Activated T-helper 2 cell treated with anti-CD3 and anti-CD28 coated beads, Interferon-gamma antibody, Interleukin-2, Interleukin-4, amounts not matched to agents 10 μg/mL and 5 μg/mL and 100 μg/mL, durations not matched to agents 14 hours and 24 hours and 36 hours (primary cell): ENCODE measurements around the gene ZNF274. TPM values are rescaled to one million over a fixed set of nuclear protein-coding genes. Genes with fewer than 3 reads are reported as not detected.

Experiments
- DNase-seq: peaks from one replicate; pipeline ENCODE4 v3.0.0; 2021; ENCODE audit warnings: low spot score
- H3K27ac Mint-ChIP-seq: one replicate; pipeline ENCODE4 v1.8.0; 2021; ENCODE audit warnings: mixed read lengths
- H3K27me3 Mint-ChIP-seq: one replicate; pipeline ENCODE4 v1.8.0; 2021; ENCODE audit warnings: low read depth, mixed read lengths
- H3K36me3 Mint-ChIP-seq: one replicate; pipeline ENCODE4 v1.8.0; 2021; ENCODE audit warnings: low read depth, mixed read lengths
- H3K4me1 Mint-ChIP-seq: one replicate; pipeline ENCODE4 v1.8.0; 2021; ENCODE audit warnings: low read depth, mixed read lengths
- H3K4me3 Mint-ChIP-seq: one replicate; pipeline ENCODE4 v1.8.0; 2021; ENCODE audit warnings: low read depth, mild to moderate bottlenecking, moderate library complexity, mixed read lengths
- H3K9me3 Mint-ChIP-seq: one replicate; pipeline ENCODE4 v1.8.0; 2021; ENCODE audit warnings: mixed read lengths
- intact Hi-C: fragments of 100-400 bp; cut with micrococcal nuclease; formaldehyde crosslinking; loops from one replicate; pipeline ENCODE4 v1.15.1; 2023
- total RNA-seq: library from RNA; stranded (reverse); gene quantifications from 2 replicates; pipeline ENCODE4 v1.2.3, GENCODE V29; 2022

The ZNF274 gene
- total RNA-seq, 1 donor from 2014 or later: 18.4 TPM

- intact Hi-C loops: no loop called here
- H3K27me3 Mint-ChIP-seq: no peaks in the 10 kb centered on the region
- H3K36me3 Mint-ChIP-seq: peaks cover 4% of the 10 kb centered on the region
- no peak overlapping the region for H3K27ac Mint-ChIP-seq
- no peaks in the 10 kb centered on the region for H3K4me1 Mint-ChIP-seq
- H3K9me3 Mint-ChIP-seq: peaks cover 50% of the 10 kb centered on the region
- no peak for DNase-seq
- no peak overlapping the region for H3K4me3 Mint-ChIP-seq
Observed at GRCh38 chr19:58170860-58171259, 12.0 kb upstream of the ZNF274 start.

GRCh38 chr19:58181902-58182576 lies 822 bp upstream of the ZNF274 start:
- Mint-ChIP-seq H3K36me3 (peaks cover 49% of the 10 kb centered on the region), H3K4me1 (peaks cover 8% of the 10 kb centered on the region), H3K27me3 (no peaks in the 10 kb centered on the region), H3K27ac (peak overlapping the region; percentile 94), H3K4me3 (peak overlapping the region; percentile 89), H3K9me3 (peaks cover 59% of the 10 kb centered on the region)
- intact Hi-C loops: loop anchor here (1.0 to 5.0 kb wide), 6 partner anchors 123 to 747 kb away; partner anchors contain the start of genes ERVK3-1, RPS5, ZBTB45 and ZNF584
- DNase-seq: peak; percentile 52

- peaks cover 8% of the 10 kb centered on the region for H3K4me1 Mint-ChIP-seq
- no peaks in the 10 kb centered on the region for H3K27me3 Mint-ChIP-seq
- H3K4me3 Mint-ChIP-seq: peak overlapping the region; percentile 89
- H3K27ac Mint-ChIP-seq: peak overlapping the region; percentile 94
- intact Hi-C loops: loop anchor here (1.0 to 5.0 kb wide), 6 partner anchors 122 to 747 kb away; partner anchors contain the start of genes ERVK3-1, RPS5, ZBTB45 and ZNF584
- no peak for DNase-seq
- H3K9me3 Mint-ChIP-seq: peaks cover 54% of the 10 kb centered on the region
- H3K36me3 Mint-ChIP-seq: peaks cover 54% of the 10 kb centered on the region
Observed at GRCh38 chr19:58182577-58182988, 278 bp upstream of the ZNF274 start.

- no peak for DNase-seq
- H3K4me3 Mint-ChIP-seq: peak overlapping the region; percentile 89
- peaks cover 65% of the 10 kb centered on the region for H3K36me3 Mint-ChIP-seq
- H3K4me1 Mint-ChIP-seq: peaks cover 8% of the 10 kb centered on the region
- H3K27ac Mint-ChIP-seq: peak overlapping the region; percentile 94
- H3K27me3 Mint-ChIP-seq: no peaks in the 10 kb centered on the region
- intact Hi-C loops: loop anchor here (1.0 to 5.0 kb wide), 5 partner anchors 44 to 223 kb away; partner anchors contain the start of genes ERVK3-1, RPS5, ZNF544 and ZNF584
- H3K9me3 Mint-ChIP-seq: peaks cover 50% of the 10 kb centered on the region
Observed at GRCh38 chr19:58183817-58184215, 955 bp downstream of the ZNF274 start.

- intact Hi-C loops: no loop called here
- H3K27ac Mint-ChIP-seq: no peak overlapping the region
- no peaks in the 10 kb centered on the region for H3K4me1 Mint-ChIP-seq
- H3K36me3 Mint-ChIP-seq: peaks cover 89% of the 10 kb centered on the region
- H3K4me3 Mint-ChIP-seq: no peak overlapping the region
- H3K27me3 Mint-ChIP-seq: no peaks in the 10 kb centered on the region
- DNase-seq: no peak
- peaks cover 78% of the 10 kb centered on the region for H3K9me3 Mint-ChIP-seq
Observed at GRCh38 chr19:58196901-58197616, 14.2 kb downstream of the ZNF274 start.

GRCh38 chr19:58203814-58204475 lies 21.1 kb downstream of the ZNF274 start:
- H3K36me3 Mint-ChIP-seq: peaks cover 89% of the 10 kb centered on the region
- H3K27me3 Mint-ChIP-seq: no peaks in the 10 kb centered on the region
- H3K4me1 Mint-ChIP-seq: no peaks in the 10 kb centered on the region
- no peak overlapping the region for H3K4me3 Mint-ChIP-seq
- intact Hi-C loops: no loop called here
- DNase-seq: no peak
- no peak overlapping the region for H3K27ac Mint-ChIP-seq
- peaks cover 81% of the 10 kb centered on the region for H3K9me3 Mint-ChIP-seq

- no peak overlapping the region for H3K4me3 Mint-ChIP-seq
- H3K27ac Mint-ChIP-seq: no peak overlapping the region
- no peaks in the 10 kb centered on the region for H3K27me3 Mint-ChIP-seq
- H3K36me3 Mint-ChIP-seq: peaks cover 92% of the 10 kb centered on the region
- H3K9me3 Mint-ChIP-seq: peaks cover 85% of the 10 kb centered on the region
- no peak for DNase-seq
- H3K4me1 Mint-ChIP-seq: no peaks in the 10 kb centered on the region
- intact Hi-C loops: no loop called here
Observed at GRCh38 chr19:58204566-58204965, 21.7 kb downstream of the ZNF274 start.

GRCh38 chr19:58209577-58209976 lies 26.7 kb downstream of the ZNF274 start:
- Mint-ChIP-seq H3K27ac (no peak overlapping the region), H3K9me3 (peaks cover 95% of the 10 kb centered on the region), H3K27me3 (no peaks in the 10 kb centered on the region), H3K4me3 (no peak overlapping the region), H3K36me3 (peaks cover 99% of the 10 kb centered on the region), H3K4me1 (no peaks in the 10 kb centered on the region)
- intact Hi-C loops: no loop called here
- DNase-seq: no peak

- intact Hi-C loops: no loop called here
- peaks cover 72% of the 10 kb centered on the region for H3K36me3 Mint-ChIP-seq
- H3K9me3 Mint-ChIP-seq: peaks cover 89% of the 10 kb centered on the region
- no peak for DNase-seq
- no peak overlapping the region for H3K27ac Mint-ChIP-seq
- no peak overlapping the region for H3K4me3 Mint-ChIP-seq
- no peaks in the 10 kb centered on the region for H3K27me3 Mint-ChIP-seq
- no peaks in the 10 kb centered on the region for H3K4me1 Mint-ChIP-seq
Observed at GRCh38 chr19:58212336-58213074, 29.6 kb downstream of the ZNF274 start.

GRCh38 chr19:58213075-58213369 lies 30.2 kb downstream of the ZNF274 start:
- Mint-ChIP-seq H3K27ac (no peak overlapping the region), H3K9me3 (peaks cover 89% of the 10 kb centered on the region), H3K4me1 (no peaks in the 10 kb centered on the region), H3K27me3 (no peaks in the 10 kb centered on the region), H3K4me3 (no peak overlapping the region), H3K36me3 (peaks cover 70% of the 10 kb centered on the region)
- DNase-seq: no peak
- intact Hi-C loops: no loop called here

- intact Hi-C loops: no loop called here
- H3K4me1 Mint-ChIP-seq: no peaks in the 10 kb centered on the region
Observed at GRCh38 chr19:58217069-58217481, 34.2 kb downstream of the ZNF274 start.

GRCh38 chr19:58217607-58218391 lies 34.9 kb downstream of the ZNF274 start:
- intact Hi-C loops: no loop called here
- no peaks in the 10 kb centered on the region for H3K27me3 Mint-ChIP-seq

More at GRCh38 chr19:58217069-58217481, 34.2 kb downstream of the ZNF274 start:
- Mint-ChIP-seq H3K9me3 (peaks cover 61% of the 10 kb centered on the region), H3K4me3 (no peak overlapping the region), H3K27me3 (no peaks in the 10 kb centered on the region), H3K36me3 (peaks cover 29% of the 10 kb centered on the region), H3K27ac (no peak overlapping the region)
- no peak for DNase-seq

More at GRCh38 chr19:58217607-58218391, 34.9 kb downstream of the ZNF274 start:
- Mint-ChIP-seq H3K4me3 (no peak overlapping the region), H3K36me3 (peaks cover 25% of the 10 kb centered on the region), H3K27ac (no peak overlapping the region), H3K4me1 (no peaks in the 10 kb centered on the region), H3K9me3 (peaks cover 58% of the 10 kb centered on the region)
- DNase-seq: no peak
